Effector CD8-positive, alpha-beta T cell (primary cell): ENCODE measurements around the gene PGRMC1.
"Not testable (repeated sequence)": the region's sequence is repeated elsewhere in the genome, so short reads cannot be mapped to it uniquely, and the experiment has no call there.

ENCODE experiments used
- DNase-seq: peaks from one replicate; lab custom pipeline; 2025; lab: John Stamatoyannopoulos, UW

Gene PGRMC1

DNA sequence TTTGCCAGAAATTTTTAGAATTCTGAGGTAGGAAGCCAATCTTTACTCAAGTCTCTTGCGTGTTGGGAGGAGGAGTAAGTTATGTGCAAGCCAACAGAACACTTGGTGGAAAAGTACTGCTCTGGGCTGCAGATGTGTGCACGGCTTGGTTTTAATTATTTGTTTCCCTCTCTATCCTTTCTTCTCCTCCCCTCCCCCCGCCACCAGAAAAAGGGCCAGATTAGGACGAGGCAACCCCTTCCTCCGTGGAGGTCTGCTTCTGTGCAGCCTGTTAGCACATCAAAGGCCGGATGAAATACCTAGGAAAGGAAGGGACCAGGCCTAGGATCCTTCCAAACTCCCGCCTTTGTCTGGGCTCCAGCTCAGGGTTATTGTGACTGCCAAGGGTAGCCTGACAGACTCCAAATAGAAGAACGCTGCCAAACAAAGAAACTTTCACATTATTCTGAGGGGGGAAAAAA lies 1.0 kb upstream of the PGRMC1 start:
- no peak for DNase-seq

DNA sequence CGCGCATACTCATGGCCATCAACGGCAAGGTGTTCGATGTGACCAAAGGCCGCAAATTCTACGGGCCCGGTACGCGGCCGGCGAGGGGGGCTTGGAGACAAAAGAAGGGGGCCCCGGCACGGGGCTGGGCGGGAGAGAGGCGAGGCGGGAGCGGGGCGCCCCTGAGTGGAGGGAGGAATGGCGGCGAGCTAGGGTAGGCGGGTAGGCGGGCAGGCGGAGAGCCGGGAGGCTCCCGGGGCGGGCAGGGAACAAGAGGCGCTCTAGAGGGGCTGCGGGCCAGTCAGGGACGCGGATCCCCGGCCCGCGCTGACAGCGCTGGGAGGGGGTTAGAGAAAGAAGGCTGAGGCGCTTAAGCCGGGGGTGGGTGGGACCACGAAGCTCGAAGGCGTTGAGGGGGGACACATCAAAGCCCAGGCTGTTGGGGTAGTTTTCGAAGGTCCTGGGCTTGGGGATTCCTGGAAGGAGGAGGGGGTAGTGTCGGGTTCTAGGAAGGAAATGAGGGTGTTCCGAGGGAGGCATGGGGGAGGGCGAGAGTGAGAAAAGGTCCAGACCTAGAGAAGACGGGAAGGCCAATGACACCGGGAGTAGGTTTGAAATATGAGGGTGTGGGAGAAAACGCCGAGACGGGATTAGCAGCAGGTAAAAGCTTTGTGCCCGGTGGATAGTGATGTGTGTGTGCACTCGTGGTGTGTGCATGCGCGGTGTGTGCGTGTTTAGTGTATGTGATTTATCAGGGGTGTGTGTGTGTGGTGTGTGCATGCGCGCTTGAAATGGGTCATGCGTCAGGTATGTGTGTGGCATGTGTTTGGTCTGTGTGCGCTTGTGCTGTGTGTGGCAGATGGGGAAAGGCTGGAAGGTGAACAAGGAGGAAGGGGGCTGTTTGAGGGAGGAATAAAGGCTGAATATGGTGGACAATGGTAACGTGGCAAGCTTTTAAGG lies 807 bp downstream of the PGRMC1 start:
- DNase-seq: no peak

- DNase-seq: no peak
Measured at GRCh38 chrX:119237562-119237942, 1.5 kb downstream of the PGRMC1 start.

DNA sequence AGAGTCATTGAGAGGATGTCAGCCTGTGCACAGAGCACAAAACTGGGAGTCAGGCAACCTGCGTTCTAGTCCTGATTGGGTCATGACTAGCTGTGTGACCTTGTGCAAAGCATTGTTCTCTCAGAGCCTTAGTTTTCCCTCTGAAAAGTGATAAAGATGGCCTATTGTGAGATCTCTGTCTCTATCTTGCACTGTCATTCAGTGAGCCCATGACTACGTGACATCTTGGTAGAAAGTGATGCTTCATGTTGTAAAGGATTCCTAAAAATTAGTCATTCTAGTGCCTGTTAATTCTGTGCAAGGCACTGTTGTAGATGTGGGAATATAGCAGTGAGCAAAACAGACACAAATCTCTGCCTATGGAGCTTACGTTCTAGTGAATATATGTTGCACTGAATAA lies 2.5 kb downstream of the PGRMC1 start:
- no peak for DNase-seq

GRCh38 chrX:119240356-119240755 lies 4.3 kb downstream of the PGRMC1 start:
- DNase-seq: no peak

GRCh38 chrX:119247702-119248101 lies 11.6 kb downstream of the PGRMC1 start:
- no peak for DNase-seq

DNA sequence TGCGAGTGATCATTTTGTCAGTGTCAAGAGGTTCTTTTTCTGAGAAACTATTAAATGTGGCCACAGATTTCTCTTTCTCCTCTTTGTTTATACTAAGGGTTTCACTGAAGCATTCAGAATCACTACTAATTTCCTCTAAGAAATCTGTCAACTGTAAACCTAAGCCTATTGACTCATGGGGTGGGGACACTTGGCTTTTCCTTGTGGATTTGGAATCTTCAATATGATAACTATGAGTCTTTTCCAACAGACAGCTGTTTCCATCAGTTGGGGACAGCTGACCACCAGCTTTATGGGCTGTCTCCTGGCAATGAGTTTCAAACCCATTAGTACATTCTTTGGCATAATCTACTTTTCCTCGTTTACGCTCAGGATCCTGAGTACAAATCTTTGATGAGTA lies 13.8 kb downstream of the PGRMC1 start:
- DNase-seq: no peak

- DNase-seq: no peak
Measured at GRCh38 chrX:119251386-119251785, 15.3 kb downstream of the PGRMC1 start.

DNA sequence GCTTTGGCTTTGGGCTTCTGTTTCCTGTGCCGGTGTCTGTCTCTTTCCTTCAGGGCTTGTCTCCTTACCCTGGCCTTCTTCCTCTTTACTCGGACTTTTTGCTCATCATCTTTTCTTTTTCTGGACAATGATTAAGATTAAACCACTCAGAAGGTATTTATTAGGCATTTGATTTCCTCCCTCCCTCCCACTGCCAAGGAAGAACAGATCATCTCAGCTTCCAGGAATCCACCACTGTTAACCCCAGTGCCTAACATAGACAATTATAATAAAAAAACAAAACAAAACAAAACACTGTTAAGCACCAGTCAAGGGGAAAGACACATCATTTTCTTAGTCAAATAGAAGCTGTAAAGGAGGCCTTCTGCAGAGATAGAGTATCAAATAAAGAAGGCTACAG lies 16.6 kb downstream of the PGRMC1 start:
- no peak for DNase-seq

GRCh38 chrX:119266364-119266995 lies 30.4 kb downstream of the PGRMC1 start:
- DNase-seq: no peak

- not testable (repeated sequence) for DNase-seq
Measured at GRCh38 chrX:119267115-119267514, 31.0 kb downstream of the PGRMC1 start.

GRCh38 chrX:119272882-119273419 lies 36.9 kb downstream of the PGRMC1 start:
- DNase-seq: no peak

DNA sequence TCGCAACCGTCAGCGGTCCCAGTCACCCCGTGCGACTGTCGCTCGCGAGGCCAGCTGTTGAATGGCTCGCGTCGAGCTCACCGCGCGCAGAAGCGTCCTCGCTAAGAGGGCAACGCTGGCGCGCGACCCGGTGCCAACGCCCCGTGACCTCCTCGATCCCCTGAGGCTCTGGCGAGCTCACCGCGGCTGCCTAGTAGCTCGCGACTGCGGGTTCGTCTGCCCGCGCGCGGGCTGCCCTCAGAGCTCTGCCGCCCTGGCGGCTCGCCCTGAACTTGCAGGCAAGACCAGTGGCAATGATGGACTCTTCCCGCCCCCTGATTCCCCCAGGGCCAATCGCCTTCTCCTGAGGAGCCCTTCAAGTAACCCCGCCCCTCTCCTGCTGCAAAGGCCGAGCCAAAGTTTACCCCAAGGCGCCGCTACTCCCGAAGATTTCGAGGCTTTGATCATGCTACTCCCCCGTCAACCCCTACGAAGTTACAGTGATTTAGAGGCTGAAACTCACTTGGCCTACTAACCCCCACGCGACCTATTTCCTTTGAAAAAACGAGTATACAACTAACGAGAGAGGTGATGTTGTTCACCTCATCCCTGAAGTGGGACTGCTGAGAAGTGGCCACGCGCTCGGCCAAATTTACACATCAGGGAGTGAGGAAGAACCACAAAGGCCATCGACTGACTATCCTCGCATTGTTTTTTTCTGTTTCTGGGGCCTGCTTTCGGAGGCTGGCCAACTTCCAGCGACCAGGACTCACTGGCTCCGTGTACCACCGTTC lies 37.5 kb downstream of the PGRMC1 start:
- DNase-seq: peak; percentile 37

- DNase-seq: not testable (repeated sequence)
Measured at GRCh38 chrX:119282347-119282746, 46.3 kb downstream of the PGRMC1 start.

DNA sequence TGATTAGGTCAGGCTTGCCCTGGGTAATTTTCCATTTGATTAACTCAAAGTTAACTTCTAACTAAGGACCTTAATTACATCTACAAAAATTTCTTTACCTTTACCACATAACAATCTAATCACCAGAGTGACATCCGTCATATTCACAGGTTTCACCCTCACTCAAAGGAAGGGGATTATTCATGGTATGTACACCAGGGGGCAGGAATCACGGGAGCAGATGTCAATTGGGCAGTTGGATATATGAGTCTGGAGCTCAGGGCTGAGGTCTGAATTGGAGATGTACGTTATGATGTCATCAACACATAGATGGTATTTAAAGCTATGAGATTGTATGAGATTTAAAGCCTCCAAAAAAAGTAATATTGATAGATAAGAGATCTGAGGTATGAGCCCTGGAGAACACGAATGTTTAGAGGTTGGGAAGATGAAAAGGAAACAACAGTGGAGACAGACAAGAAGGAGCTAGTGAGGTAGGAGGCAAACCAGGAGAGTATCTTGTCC lies 52.9 kb downstream of the PGRMC1 start:
- no peak for DNase-seq

DNA sequence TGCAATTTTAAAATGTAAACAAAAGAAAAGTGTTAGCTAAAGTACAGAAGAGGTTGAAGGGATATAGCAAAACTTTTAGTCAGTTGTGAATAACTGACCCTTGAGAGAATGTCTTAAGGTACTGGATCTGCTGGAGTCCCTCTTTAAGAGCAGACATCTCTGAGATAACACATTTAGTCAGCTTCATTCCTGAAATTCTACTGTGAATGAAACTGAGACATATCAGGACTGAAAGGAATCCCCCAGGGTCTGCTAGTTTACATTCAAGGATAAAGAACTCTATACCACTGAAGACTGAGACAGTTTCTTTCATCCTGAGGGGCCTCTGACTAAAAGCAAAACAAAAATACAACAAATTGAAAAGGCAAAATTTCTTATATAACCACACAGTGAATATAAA lies 54.4 kb downstream of the PGRMC1 start:
- no peak for DNase-seq

DNA sequence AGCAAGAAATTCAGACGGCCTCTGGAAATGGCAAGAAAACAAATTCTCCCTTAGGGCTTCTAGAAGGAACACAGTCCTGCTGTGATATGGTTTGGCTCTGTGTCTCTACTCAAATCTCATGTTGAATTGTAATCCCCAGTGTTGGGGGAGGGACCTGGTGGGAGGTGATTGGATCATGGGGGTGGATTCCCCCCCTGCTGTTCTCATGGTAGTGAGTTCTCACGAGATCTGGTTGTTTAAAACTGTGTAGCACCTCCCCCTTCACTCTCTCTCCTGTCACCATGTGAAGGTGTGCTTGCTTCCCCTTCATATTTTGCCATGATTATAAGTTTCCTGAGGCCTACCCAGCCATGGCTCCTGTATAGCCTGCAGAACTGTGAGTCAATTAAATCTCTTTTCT lies 55.2 kb downstream of the PGRMC1 start:
- not testable (repeated sequence) for DNase-seq

DNA sequence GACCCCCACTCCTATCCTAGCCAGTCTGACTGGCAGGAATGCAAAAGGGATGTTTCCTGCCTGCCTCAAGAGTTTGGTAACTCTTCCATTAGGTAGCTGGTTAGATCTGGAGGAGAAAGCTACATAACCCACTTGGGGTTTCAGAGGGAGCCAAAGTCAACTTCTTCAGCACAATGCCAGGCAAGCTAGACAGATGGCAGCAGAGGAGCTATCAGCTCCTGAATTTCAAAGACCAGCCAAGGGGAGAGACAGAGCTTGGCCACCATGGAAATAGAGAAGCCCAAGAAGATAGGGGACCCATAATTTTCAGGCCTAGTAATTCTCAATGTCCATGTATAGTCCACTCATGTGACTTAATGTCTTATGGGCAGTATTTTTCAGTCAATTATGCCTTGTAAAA lies 56.4 kb downstream of the PGRMC1 start:
- DNase-seq: no peak
